GM12872 (cell line): ENCODE results near the gene MB21D2.

Experiments used
- CTCF ChIP-seq: IDR thresholded peaks from 3 replicates; pipeline ENCODE4 v1.5.1; 2011; ENCODE audit warnings: low read depth, mild to moderate bottlenecking, low read length, moderate library complexity; ENCODE audit not compliant: insufficient read depth

Gene MB21D2

GRCh38 chr3:192890347-192891335 lies 27.0 kb downstream of the MB21D2 start:
- TF ChIP-seq CTCF = no peak

GRCh38 chr3:192889679-192890078 lies 28.0 kb downstream of the MB21D2 start:
- TF ChIP-seq CTCF = no peak

- no peak for TF ChIP-seq CTCF
These were observed 29.5 kb downstream of the MB21D2 start for GRCh38 chr3:192888190-192888589.

- no peak for TF ChIP-seq CTCF
These were observed 30.0 kb downstream of the MB21D2 start for GRCh38 chr3:192887701-192888100.

GRCh38 chr3:192887047-192887446 lies 30.6 kb downstream of the MB21D2 start:
- TF ChIP-seq CTCF = no peak

GRCh38 chr3:192884777-192885773 lies 32.6 kb downstream of the MB21D2 start:
- TF ChIP-seq CTCF = no peak

GRCh38 chr3:192883512-192883911 lies 34.1 kb downstream of the MB21D2 start:
- TF ChIP-seq CTCF = no peak
